MM.1S (cell line): Measurements from ENCODE around the gene EFNA5.

Experiments
- CTCF ChIP-seq: fragments of 300-600 bp; sonication (generic); IDR thresholded peaks from 2 replicates; pipeline ENCODE4 v1.5.1; 2016; ENCODE audit warnings: antibody characterized with exemption, low read length, mixed read lengths
- EZH2 ChIP-seq: fragments of 300-600 bp; sonication (generic); optimal IDR thresholded peaks from 2 replicates; pipeline ENCODE3; 2017; ENCODE audit warnings: low read depth, mild to moderate bottlenecking, antibody characterized with exemption, low read length, mixed read lengths

DNA sequence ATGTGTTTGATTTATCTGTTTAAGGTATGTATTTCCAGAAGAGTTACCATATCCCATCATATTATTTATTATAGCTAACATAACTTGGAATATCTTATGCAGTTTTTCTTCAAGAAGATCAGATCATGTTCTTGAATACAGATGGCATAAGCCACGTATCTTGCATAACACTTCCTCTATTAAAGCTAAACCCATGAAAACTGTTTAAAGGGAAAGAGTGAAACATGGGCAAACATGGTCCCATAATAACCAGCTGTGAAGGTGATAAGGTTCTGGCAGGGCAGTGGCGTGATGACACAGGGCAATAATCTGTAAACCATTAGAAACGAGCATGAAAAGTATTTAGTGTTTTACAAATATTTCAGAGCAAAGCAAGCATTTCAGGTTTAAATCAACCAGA, 34.2 kb downstream of the EFNA5 start:
- no peak for TF ChIP-seq CTCF
- no peak for TF ChIP-seq EZH2
